Measurements from ENCODE around the gene MIOX. TPM values are rescaled to one million over a fixed set of nuclear protein-coding genes. Genes with fewer than 3 reads are reported as not detected.
"Not testable (repeated sequence)": the region's sequence is repeated elsewhere in the genome, so short reads cannot be mapped to it uniquely, and the experiment has no call there.

The MIOX gene
- total RNA-seq, 1 experiment from 2014 or later: 0.12 TPM

DNA sequence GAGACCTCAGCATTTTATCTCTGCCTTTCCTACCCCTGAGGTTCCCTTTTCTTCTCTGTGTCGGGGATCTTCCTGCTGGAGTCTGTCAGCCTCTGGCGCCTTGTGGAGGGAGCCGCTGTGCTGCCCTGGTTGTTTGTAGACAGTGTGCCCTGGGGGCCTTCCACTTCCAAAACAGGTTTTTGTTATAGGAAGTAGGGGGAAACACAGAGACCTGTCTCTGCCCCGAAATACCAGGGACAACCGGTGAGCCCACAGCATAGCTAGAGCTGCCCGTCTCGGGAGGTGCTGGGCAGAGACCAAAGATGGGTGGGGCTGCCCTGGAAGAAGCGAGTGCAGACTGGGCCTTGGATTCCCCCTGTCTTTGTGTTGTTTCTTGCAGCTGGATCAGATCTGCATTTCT lies 29.4 kb downstream of the MIOX start:
- DNase-seq (ENCODE audit: low read depth): no peak

DNA sequence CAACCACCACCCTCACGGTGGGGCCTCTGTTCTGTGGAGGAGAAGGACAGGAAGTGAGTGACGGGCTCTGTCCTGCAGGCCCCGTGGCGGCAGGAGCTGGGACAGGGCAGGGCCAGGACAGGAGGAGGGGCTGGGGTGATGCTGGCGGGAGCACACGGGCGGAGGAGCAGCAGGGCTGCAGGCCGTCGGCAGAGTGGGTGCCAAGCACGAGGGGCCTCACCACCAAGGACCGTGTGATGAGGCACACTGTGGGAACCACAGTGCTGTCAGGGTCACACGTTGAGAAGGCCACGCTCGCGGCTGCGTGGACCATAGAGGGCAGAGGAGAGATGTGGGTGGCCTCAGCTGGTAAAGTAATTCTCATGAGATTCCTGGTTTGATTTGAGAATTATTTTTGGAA lies 30.2 kb downstream of the MIOX start:
- DNase-seq (ENCODE audit: low read depth): no peak

DNA sequence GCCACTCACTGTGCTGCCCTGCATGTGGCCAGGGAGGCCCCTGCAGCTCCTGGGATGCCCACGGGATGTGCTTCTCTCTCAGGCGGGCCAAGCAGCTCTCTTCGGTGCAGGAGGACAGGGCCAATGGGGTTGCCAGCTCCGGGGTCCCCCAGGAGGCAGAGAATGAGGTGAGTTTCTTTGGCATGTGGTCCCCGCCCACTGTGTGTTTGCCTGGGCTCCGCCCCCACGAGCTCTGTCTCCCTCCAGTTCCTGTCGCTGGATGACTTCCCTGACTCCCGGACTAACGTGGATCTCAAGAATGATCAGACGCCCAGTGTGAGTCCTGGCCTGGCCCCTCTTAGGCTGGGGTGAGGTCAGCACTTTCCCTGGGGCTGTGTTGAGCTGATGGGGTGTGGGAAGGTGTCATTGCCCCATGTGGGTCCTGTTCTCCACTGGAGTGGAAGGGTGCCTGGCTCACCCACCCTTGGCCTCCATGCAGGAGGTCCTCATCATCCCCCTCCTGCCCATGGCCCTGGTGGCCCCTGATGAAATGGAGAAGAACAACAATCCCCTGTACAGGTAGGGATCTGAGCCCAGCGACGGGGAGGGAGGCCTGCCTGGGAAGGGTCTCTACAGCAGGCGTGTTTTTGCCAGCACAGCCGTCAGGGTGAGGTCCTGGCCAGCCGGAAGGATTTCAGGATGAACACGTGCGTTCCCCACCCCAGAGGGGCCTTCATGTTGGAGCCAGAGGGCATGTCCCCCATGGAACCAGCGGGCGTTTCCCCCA lies 31.0 kb downstream of the MIOX start:
- no peak for DNase-seq (ENCODE audit: low read depth)

GRCh38 chr22:50518606-50519005 lies 31.9 kb downstream of the MIOX start:
- no peak for DNase-seq (ENCODE audit: low read depth)

DNA sequence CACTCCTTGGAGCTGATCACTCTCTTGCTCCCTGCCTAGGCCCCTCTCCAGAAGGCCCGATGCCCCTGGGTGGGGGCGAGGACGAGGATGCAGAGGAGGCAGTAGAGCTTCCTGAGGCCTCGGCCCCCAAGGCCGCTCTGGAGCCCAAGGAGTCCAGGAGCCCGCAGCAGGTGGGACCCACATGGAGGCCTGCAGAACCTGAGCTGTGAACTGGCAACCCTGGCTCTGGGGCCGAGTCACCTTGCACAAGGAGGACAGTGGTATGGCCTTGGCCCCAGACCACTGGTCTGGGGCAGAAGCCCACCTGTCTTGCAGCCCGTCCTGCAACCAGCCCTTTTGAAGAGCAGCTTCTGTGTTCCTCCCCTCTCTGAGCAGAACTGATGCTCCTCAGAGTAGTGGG lies 32.5 kb downstream of the MIOX start:
- no peak for DNase-seq (ENCODE audit: low read depth)

DNA sequence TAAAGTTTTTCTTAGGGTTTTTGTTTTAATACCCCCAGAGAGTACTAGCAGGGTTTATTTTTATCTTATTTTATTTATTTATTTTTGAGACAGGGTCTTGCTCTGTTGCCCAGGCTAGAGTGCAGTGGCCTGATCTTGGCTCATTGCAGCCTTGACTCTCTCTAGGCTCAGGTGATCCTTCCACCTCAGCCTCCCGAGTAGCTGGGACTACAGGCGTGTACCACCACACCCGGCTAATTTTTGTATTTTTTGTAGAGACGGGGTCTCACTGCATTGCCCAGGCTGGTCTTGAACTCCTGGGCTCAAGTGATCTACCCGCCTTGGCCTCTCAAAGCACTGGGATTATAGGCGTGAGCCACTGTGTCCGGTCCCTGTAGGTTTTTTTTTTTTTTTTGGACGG lies 33.5 kb downstream of the MIOX start:
- DNase-seq (ENCODE audit: low read depth): not testable (repeated sequence)

DNA sequence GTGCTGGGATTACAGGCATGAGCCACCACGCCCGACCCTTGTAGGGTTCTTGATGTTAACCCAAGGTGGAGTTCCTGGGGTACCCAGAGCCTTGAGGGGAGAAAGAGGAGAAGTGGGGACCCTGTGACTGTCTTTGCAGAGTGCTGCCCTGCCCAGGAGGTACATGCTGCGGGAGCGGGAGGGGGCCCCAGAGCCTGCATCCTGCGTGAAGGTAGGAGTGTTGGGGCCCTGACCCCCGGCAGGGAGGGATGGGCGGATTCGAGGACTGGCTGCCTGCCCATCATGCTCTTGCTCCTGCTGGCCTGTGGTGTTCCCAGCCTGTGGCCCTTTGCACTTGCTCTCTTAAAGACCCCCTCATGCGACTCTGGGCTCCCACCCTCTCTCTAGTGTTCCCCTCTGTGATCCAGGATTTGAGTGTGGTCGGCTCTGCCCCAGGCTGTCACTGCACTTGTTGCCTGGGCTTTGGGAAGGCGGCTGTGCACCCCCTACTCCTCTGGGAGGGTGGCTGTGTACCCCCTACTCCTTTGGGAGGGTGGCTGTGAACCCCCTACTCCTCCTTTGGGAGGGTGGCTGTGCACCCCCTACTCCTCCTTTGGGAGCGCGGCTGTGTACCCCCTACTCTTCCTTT lies 34.3 kb downstream of the MIOX start:
- DNase-seq (ENCODE audit: low read depth): no peak

GRCh38 chr22:50521710-50522109 lies 35.1 kb downstream of the MIOX start:
- DNase-seq (ENCODE audit: low read depth): no peak

- DNase-seq (ENCODE audit: low read depth): no peak
Observed at GRCh38 chr22:50522208-50522805, 35.6 kb downstream of the MIOX start.

GRCh38 chr22:50522806-50523438 lies 36.3 kb downstream of the MIOX start:
- no peak for DNase-seq (ENCODE audit: low read depth)

GRCh38 chr22:50523458-50523805 lies 36.8 kb downstream of the MIOX start:
- no peak for DNase-seq (ENCODE audit: low read depth)

GRCh38 chr22:50523806-50524675 lies 37.4 kb downstream of the MIOX start:
- no peak for DNase-seq (ENCODE audit: low read depth)

DNA sequence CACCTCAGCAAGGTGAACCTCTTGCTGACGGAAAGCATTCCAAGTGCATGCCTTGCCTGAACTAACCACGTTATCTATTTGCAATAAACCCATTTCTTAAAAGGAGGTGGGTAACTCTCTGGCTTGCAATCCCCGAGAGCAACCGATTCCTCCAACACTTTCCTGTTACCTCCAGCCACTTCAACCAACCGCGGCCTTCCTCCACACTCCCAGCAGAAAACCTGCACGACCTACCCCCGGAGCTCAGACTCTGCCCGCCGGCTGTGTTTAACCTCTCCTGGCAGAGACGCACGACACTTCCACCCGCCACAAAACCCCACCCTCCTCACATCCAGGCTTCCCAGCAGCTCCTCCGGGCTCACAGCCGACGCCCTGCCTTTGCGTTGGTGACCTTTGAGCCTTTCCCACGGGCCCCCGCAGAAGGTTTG lies 38.0 kb downstream of the MIOX start:
- peak; percentile 47 for DNase-seq (ENCODE audit: low read depth)

GRCh38 chr22:50525104-50525857 lies 38.6 kb downstream of the MIOX start, which contains the start of gene SCO2:
Gene SCO2, minus strand, starts transcription at chr22:50525598. Its CDS starts 1,187 bp downstream, at chr22:50524411.
- peak; percentile 92 for DNase-seq (ENCODE audit: low read depth)

- no peak for DNase-seq (ENCODE audit: low read depth)
Observed at GRCh38 chr22:50525858-50526107, 39.1 kb downstream of the MIOX start.

- peak; percentile 77 for DNase-seq (ENCODE audit: low read depth)
Observed at GRCh38 chr22:50526108-50526833, 39.6 kb downstream of the MIOX start.

GRCh38 chr22:50526834-50527801 lies 40.5 kb downstream of the MIOX start:
- DNase-seq (ENCODE audit: low read depth): peak; percentile 41

- no peak for DNase-seq (ENCODE audit: low read depth)
Observed at GRCh38 chr22:50527921-50528681, 41.4 kb downstream of the MIOX start.

Measured in RPMI7951 (cell line).